Ovary (tissue), 9 donors: ENCODE measurements around the gene RCSD1. TPM values are rescaled to one million over a fixed set of nuclear protein-coding genes. Genes with fewer than 3 reads are reported as not detected.
A peak's percentile ranks its signal among the peaks of the same experiment; 100 is the strongest.

Experiments used
- DNase-seq, 5 donors: peaks; one replicate each; pipeline ENCODE4 v3.0.0-alpha.2; 2019 to 2020
- H3K27ac ChIP-seq, 2 donors: fragments of 200-600 bp; one replicate each; pipeline versions ENCODE4 v1.5.1 to v1.8.0; 2019 to 2022
- H3K27me3 ChIP-seq: fragments of 200-600 bp; one replicate; pipeline ENCODE4 v1.8.0; 2022
- H3K36me3 ChIP-seq: fragments of 200-600 bp; sonication (generic); one replicate; pipeline ENCODE4 v1.5.1; 2019
- H3K4me1 ChIP-seq: one replicate; pipeline ENCODE4 v1.8.1; 2013; ENCODE audit warnings: mild to moderate bottlenecking, moderate library complexity; ENCODE audit not compliant: insufficient read depth
- H3K4me3 ChIP-seq: fragments of 200-600 bp; sonication (generic); one replicate; pipeline ENCODE4 v1.5.1; 2017
- H3K9me3 ChIP-seq, 2 donors: fragments of 200-600 bp in 1 of 2; sonication (generic) in 1 of 2; one replicate each; pipeline versions ENCODE4 v1.5.1 to v1.8.1; 2013 to 2019; ENCODE audit warnings: mild to moderate bottlenecking in 1 of 2, moderate library complexity in 1 of 2
- EP300 ChIP-seq: sonication (generic); formaldehyde crosslinking; IDR thresholded peaks from one replicate; pipeline ENCODE4 v1.6.1; 2017; ENCODE audit warnings: antibody characterized with exemption
- POLR2A ChIP-seq: fragments of 450-650 bp; IDR thresholded peaks from one replicate; pipeline ENCODE4 v1.6.1; 2017; ENCODE audit warnings: antibody characterized with exemption, mild to moderate bottlenecking, moderate library complexity
- WGBS, 3 donors: extraction: QIAGEN DNeasy Blood & Tissue Kit in 1 of 3; methylation state at CpG; one replicate each; pipeline versions ENCODE4 v1.1.5 to v1.1.7; 2013 to 2017; 5-methylcytosine and 5-hydroxymethylcytosine counted together
- intact Hi-C, 4 donors: fragments of 100-400 bp; cut with DNase I; formaldehyde crosslinking; loops; one replicate each; pipeline versions ENCODE4 v1.11.0 to v1.15.1; 2022 to 2023
- polyA plus RNA-seq, 2 donors: library from polyadenylated mRNA; stranded (reverse); fragments of 200-250 nt in 1 of 2; fragments of 350-450 nt in 1 of 2; fragmentation: Illumina TruSeq in 1 of 2; extraction: RNeasy Lipid Tissue Mini Kit (QIAGEN cat#74804) in 1 of 2; gene quantifications; one replicate each; pipeline ENCODE4 v1.2.3, GENCODE V29; 2013 to 2014
- total RNA-seq, 7 donors: library from RNA; depleted of rRNA in 2 of 7; stranded (reverse); fragments of >200 nt in 2 of 7; fragmentation: NEBNext Ultra II Directional in 3 of 7; extraction: Animal tissue kit (Norgen Biotek cat#: 25700) in 3 of 7; gene quantifications; one replicate each; pipeline versions ENCODE4 v1.1.0 to v1.2.4, GENCODE V29; 2016 to 2023
- TF ChIP-seq, protein P1 (sequence below), 3 donors: fragments of 450-650 bp in 2 of 3; fragments of 200-600 bp in 1 of 3; IDR thresholded peaks; one replicate each; pipeline versions ENCODE4 v1.5.1 to v1.8.0; 2016 to 2022; ENCODE audit warnings: antibody characterized with exemption in 3 of 3, mild to moderate bottlenecking in 1 of 3
- donor health status: DM: no; HTN: no; CAD: no; lungs with moderate emphysema.
- donor health status: DM: no; HTN: no; CAD: no.
- donor health status: Bipolar disorder and iron deficiency.
- donor health status: DM: yes; HTN: yes; CAD: no.
- donor health status: DM: no; HTN: no; CAD: no.
- donor health status: DM: yes; HTN: yes; CAD: no.

RCSD1 gene
- total and polyA plus RNA-seq, 9 donors, result 2.1 to 10.9 (median 3.2) TPM

DNA sequence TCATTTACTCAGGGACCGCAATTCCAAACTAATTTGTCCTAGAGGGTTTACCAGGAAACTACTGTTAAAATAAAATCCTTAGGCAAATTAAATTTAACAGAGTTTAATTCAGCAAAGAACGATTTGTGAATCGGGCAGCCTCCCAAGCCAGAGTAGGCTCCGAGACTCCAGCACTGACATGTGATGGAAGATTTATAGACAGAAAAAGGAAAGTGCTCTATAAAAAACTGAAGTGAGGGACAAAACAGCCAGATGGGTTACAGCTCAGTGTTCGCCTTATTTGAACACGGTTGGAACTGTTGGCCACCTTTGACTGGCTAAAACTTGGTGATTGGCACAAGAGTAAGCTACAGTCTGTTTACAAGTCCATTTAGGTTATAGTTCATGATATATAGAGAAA is 35.2 kb upstream of the RCSD1 start:
- TF ChIP-seq, protein P1, sequence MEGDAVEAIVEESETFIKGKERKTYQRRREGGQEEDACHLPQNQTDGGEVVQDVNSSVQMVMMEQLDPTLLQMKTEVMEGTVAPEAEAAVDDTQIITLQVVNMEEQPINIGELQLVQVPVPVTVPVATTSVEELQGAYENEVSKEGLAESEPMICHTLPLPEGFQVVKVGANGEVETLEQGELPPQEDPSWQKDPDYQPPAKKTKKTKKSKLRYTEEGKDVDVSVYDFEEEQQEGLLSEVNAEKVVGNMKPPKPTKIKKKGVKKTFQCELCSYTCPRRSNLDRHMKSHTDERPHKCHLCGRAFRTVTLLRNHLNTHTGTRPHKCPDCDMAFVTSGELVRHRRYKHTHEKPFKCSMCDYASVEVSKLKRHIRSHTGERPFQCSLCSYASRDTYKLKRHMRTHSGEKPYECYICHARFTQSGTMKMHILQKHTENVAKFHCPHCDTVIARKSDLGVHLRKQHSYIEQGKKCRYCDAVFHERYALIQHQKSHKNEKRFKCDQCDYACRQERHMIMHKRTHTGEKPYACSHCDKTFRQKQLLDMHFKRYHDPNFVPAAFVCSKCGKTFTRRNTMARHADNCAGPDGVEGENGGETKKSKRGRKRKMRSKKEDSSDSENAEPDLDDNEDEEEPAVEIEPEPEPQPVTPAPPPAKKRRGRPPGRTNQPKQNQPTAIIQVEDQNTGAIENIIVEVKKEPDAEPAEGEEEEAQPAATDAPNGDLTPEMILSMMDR (IDR thresholded peaks at IDR 0.05), result no peak
- TF ChIP-seq EP300 (no peak), POLR2A (no peak)
- DNase-seq, result no peak
- 39 to 58% (median 52%) methylated on average over 6 of the region's 6 CpGs for WGBS, 3 donors
- no peaks in the 10 kb centered on the region for H3K27me3 ChIP-seq
- no peaks in the 10 kb centered on the region for H3K4me1 ChIP-seq
- no peak overlapping the region for H3K27ac ChIP-seq
- no peak overlapping the region for H3K4me3 ChIP-seq
- no peaks in the 10 kb centered on the region for H3K9me3 ChIP-seq
- no peaks in the 10 kb centered on the region for H3K36me3 ChIP-seq
- intact Hi-C loops, result no loop called here

DNA sequence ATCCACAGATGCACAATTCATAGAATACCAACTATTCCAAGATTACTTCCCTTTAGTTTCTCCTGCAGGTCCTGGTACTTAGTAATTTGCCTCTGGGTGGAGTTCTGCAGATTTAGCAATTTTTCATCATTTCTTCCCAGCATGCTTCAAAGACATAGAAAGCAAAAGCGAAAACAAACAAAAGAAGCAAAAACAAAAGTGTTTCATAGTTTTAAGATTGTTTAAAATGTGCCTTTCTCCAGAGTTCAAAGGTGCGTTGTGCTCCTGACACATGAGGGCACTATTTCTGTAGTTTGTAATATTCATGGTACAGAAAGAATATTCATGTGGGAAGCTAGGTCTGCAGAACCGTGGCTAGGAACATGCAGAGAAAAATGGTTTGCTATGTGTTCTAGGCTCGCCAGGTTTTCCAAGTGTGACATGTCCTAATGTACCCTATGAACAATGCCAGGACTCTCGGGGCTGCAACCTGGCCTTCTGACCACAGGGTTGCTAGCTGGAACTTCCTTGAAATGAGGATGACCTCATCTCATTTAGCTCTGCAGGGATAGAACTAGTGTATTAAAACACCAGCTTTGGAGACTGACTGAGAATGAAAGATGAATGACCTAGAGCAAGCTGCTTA is 30.0 kb upstream of the RCSD1 start:
- WGBS, 3 donors, result 12 to 22% (median 18%) methylated on average over 5 of the region's 5 CpGs
- Histone ChIP-seq H3K27ac (no peak overlapping the region), H3K36me3 (no peaks in the 10 kb centered on the region), H3K9me3 (no peaks in the 10 kb centered on the region), H3K4me1 (no peaks in the 10 kb centered on the region), H3K4me3 (no peak overlapping the region), H3K27me3 (no peaks in the 10 kb centered on the region)
- no peak for TF ChIP-seq EP300
- TF ChIP-seq, protein P1 (IDR thresholded peaks at IDR 0.05), result no peak
- no peak for TF ChIP-seq POLR2A
- intact Hi-C loops, result loop anchor here in 1 of 4 donors (2.0 kb wide), 1 partner anchor 89 kb away; no protein-coding TSS in a partner anchor
- no peak for DNase-seq

DNA sequence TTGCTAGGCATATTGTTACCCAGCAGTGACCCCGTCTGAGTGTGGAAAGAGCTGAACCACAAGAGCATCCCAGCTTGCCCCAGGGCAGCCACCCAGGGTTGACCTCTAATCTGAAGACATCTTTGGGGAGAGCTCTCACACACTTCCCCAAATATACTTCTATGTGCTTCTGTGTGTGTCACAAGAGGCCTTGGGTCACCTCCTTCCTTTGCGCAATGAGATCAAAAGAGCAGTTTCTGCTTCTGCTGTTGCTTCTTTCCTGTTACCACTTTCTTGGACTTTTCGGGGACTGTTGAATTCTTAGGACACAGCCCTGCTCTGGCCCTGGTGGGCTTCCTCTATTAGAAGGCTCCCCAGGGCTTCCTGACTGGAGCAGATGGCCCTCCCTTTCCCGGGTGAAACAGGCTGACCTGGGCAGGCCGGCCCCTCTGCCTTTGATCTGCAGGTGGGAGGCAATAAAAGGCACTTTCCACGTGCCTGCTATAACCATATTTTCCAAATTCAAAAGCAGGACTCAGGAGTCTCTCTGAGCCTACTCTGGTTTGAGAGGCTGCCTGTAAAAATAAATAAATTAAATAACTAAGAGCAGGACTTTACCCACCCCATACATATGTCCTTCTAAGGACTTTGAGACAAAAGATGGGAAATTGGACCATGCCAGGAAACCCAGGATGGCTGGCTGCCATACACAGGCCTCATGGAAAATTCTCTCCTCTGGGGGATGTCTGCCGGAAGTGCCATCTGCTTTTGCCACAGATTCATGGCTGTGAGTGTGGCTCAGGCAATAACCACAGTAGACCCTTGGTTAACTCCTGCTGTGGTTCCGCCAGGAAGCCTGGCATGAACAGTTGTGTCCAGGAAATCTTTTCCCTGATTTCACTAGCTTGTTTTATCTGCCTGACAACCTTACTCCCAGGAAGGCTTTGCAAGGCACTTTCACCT is 28.3 kb upstream of the RCSD1 start:
- no peaks in the 10 kb centered on the region for H3K4me1 ChIP-seq
- 74 to 81% (median 79%) methylated on average over 8 of the region's 8 CpGs for WGBS, 3 donors
- intact Hi-C loops, result loop anchor here in 1 of 4 donors (2.0 kb wide), 1 partner anchor 87 kb away; no protein-coding TSS in a partner anchor
- H3K4me3 ChIP-seq, result no peak overlapping the region
- no peaks in the 10 kb centered on the region for H3K27me3 ChIP-seq
- peak in 1 of 5 donors; percentile 20 for DNase-seq
- H3K27ac ChIP-seq, result no peak overlapping the region
- H3K36me3 ChIP-seq, result no peaks in the 10 kb centered on the region
- TF ChIP-seq EP300 (no peak), POLR2A (no peak)
- TF ChIP-seq, protein P1 (IDR thresholded peaks at IDR 0.05), result no peak
- H3K9me3 ChIP-seq, result no peaks in the 10 kb centered on the region

DNA sequence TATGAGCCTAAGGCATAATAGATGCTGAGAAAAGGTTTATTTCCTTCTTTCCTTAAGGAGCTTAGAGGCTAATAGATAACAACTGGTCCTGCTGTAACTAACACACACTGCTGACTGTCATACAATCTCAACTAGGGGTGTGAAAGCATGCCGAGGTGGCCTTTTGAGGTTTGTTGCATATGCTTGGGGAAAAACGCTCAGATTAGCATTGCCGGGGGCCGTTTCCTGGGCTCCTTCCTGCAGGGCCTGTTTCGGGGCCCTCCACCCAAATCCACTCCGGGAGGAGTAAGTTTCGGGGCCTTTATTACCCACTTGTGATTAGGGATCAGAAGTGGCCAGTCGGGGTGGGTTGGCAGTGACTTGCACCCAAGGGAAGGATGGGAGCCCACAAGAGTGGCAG is 27.2 kb upstream of the RCSD1 start:
- H3K9me3 ChIP-seq, result no peaks in the 10 kb centered on the region
- no peak overlapping the region for H3K4me3 ChIP-seq
- no peak for DNase-seq
- H3K27ac ChIP-seq, result no peak overlapping the region
- intact Hi-C loops, result no loop called here
- no peaks in the 10 kb centered on the region for H3K27me3 ChIP-seq
- no peaks in the 10 kb centered on the region for H3K4me1 ChIP-seq
- 81 to 91% (median 85%) methylated on average over 8 of the region's 8 CpGs for WGBS, 3 donors
- H3K36me3 ChIP-seq, result no peaks in the 10 kb centered on the region
- TF ChIP-seq POLR2A (no peak), EP300 (no peak)
- TF ChIP-seq, protein P1 (IDR thresholded peaks at IDR 0.05), result no peak
